Common myeloid progenitor, CD34-positive (primary cell): Measurements from ENCODE around the gene SEBOX.

Experiments used
- CTCF ChIA-PET: fragments of 350-600 bp; sonication (Branson Sonifier 250); formaldehyde crosslinking; loops from one replicate; lab custom pipeline; 2021; ENCODE audit warnings: antibody characterized with exemption; lab: Charles Lee
- POLR2A ChIA-PET: fragments of 350-600 bp; sonication (Branson Sonifier 250); formaldehyde crosslinking; loops from one replicate; lab custom pipeline; 2021; ENCODE audit warnings: antibody characterized with exemption; lab: Charles Lee
- DNase-seq, 3 donors: peaks; one replicate each; pipeline versions ENCODE4 v3.0.0 to v3.0.0-alpha.2; 2013
- H3K27ac ChIP-seq, 2 experiments: 1 replicate in 1 of 2; 2 replicates in 1 of 2; pipeline ENCODE4 v1.7.0; 2013; ENCODE audit warnings: inconsistent platforms in 2 of 2, low read length in 2 of 2, mild to moderate bottlenecking in 2 of 2, low read depth in 1 of 2, moderate library complexity in 1 of 2; ENCODE audit not compliant: severe bottlenecking in 2 of 2, insufficient read depth in 1 of 2, poor library complexity in 1 of 2
- H3K27me3 ChIP-seq, 5 experiments: replicated peaks in 2 of 5; 1 replicate in 3 of 5; 2 replicates in 2 of 5; pipeline versions ENCODE4 v1.6.1 to v1.7.0; 2013; ENCODE audit warnings: low read length in 4 of 5, mild to moderate bottlenecking in 2 of 5, moderate library complexity in 2 of 5, inconsistent platforms in 1 of 5; ENCODE audit not compliant: insufficient read depth in 5 of 5, control insufficient read depth in 4 of 5
- H3K36me3 ChIP-seq, 4 experiments: 1 replicate in 2 of 4; 2 replicates in 2 of 4; pipeline versions ENCODE4 v1.6.1 to v1.7.0; 2013; ENCODE audit warnings: low read length in 3 of 4, control low read depth in 1 of 4, mild to moderate bottlenecking in 1 of 4; ENCODE audit not compliant: control insufficient read depth in 4 of 4, insufficient read depth in 4 of 4
- H3K4me1 ChIP-seq, 4 experiments: 1 replicate in 3 of 4; 2 replicates in 1 of 4; pipeline versions ENCODE4 v1.6.1 to v1.7.1; 2013; ENCODE audit warnings: low read length in 3 of 4, mild to moderate bottlenecking in 3 of 4, control low read depth in 1 of 4, inconsistent platforms in 1 of 4, moderate library complexity in 1 of 4; ENCODE audit not compliant: control insufficient read depth in 4 of 4, insufficient read depth in 4 of 4; ENCODE audit errors: control extremely low read depth in 1 of 4
- H3K4me3 ChIP-seq, 7 experiments: 1 replicate in 4 of 7; 2 replicates in 3 of 7; pipeline versions ENCODE4 v1.5.1 to v1.7.0; 2013; ENCODE audit warnings: mild to moderate bottlenecking in 7 of 7, low read length in 6 of 7, moderate library complexity in 6 of 7, inconsistent platforms in 2 of 7, low read depth in 2 of 7, control low read depth in 1 of 7; ENCODE audit not compliant: insufficient read depth in 4 of 7, control insufficient read depth in 1 of 7; ENCODE audit errors: extremely low read depth in 1 of 7
- H3K9me3 ChIP-seq, 5 experiments: 1 replicate in 4 of 5; 2 replicates in 1 of 5; pipeline versions ENCODE4 v1.6.1 to v1.7.1; 2013; ENCODE audit warnings: low read length in 4 of 5, mild to moderate bottlenecking in 2 of 5, inconsistent platforms in 1 of 5, low read depth in 1 of 5, moderate library complexity in 1 of 5; ENCODE audit not compliant: control insufficient read depth in 4 of 5, insufficient read depth in 2 of 5; ENCODE audit errors: control extremely low read depth in 1 of 5
- WGBS: methylation state at CpG from one replicate; pipeline ENCODE4 v1.1.5; 2013; ENCODE audit not compliant: insufficient coverage; 5-methylcytosine and 5-hydroxymethylcytosine counted together

Gene SEBOX

GRCh38 chr17:28405632-28406472 lies 40.9 kb upstream of the SEBOX start, which contains the start of gene SLC46A1:
SLC46A1 (minus strand) TSS chr17:28406212; CDS start chr17:28406114, 98 bp downstream.
- H3K27ac ChIP-seq: no peak within 1 kb of the TSS
- H3K4me3 ChIP-seq: peak within 1 kb of the TSS; percentile 50 to 84 (median 66)
- peaks cover 0 to 2% (median 0%) of the 10 kb centered on the region in 4 experiments for H3K36me3 ChIP-seq
- POLR2A ChIA-PET: no interaction called here
- CTCF ChIA-PET: interaction anchor here (0.6 to 3.5 kb wide), 3 partner anchors 11 to 253 kb away, joined by 3 to 14 read pairs (median 3); no protein-coding TSS in a partner anchor
- H3K27me3 ChIP-seq: no peaks in the 10 kb centered on the region
- 0% methylated on average over 58 of the region's 70 CpGs for WGBS
- H3K4me1 ChIP-seq: peaks cover 0 to 40% (median 32%) of the 10 kb centered on the region in 4 experiments
- DNase-seq: peak in 2 of 3 donors; percentile 44 to 50
- H3K9me3 ChIP-seq: no peaks in the 10 kb centered on the region

- peaks cover 0 to 40% (median 32%) of the 10 kb centered on the region in 4 experiments for H3K4me1 ChIP-seq
- no peak for DNase-seq
- 93% methylated on average over 31 of the region's 33 CpGs for WGBS
- H3K27ac ChIP-seq: no peak overlapping the region
- ChIA-PET POLR2A (no interaction called here), CTCF (interaction anchor here (0.6 to 0.9 kb wide), 2 partner anchors 12 to 658 kb away, joined by 3 read pairs; no protein-coding TSS in a partner anchor)
- peak overlapping the region in 6 of 7 experiments; percentile 57 to 84 (median 73) for H3K4me3 ChIP-seq
- H3K36me3 ChIP-seq: peaks cover 0 to 7% (median 3%) of the 10 kb centered on the region in 4 experiments
- no peaks in the 10 kb centered on the region for H3K9me3 ChIP-seq
- H3K27me3 ChIP-seq: no peaks in the 10 kb centered on the region
Observed at GRCh38 chr17:28404812-28405570, 40.0 kb upstream of the SEBOX start.

- Histone ChIP-seq H3K27me3 (no peaks in the 10 kb centered on the region), H3K36me3 (peaks cover 0 to 7% (median 3%) of the 10 kb centered on the region in 4 experiments), H3K4me1 (peaks cover 0 to 40% (median 32%) of the 10 kb centered on the region in 4 experiments), H3K9me3 (no peaks in the 10 kb centered on the region), H3K27ac (no peak overlapping the region), H3K4me3 (no peak overlapping the region)
- 100% methylated on average over 4 of the region's 5 CpGs for WGBS
- DNase-seq: no peak
- CTCF ChIA-PET: interaction anchor here (1.0 kb wide), 1 partner anchor 13 kb away, joined by 3 read pairs; no protein-coding TSS in a partner anchor
- POLR2A ChIA-PET: no interaction called here
Observed at GRCh38 chr17:28404461-28404811, 39.4 kb upstream of the SEBOX start.

- peaks cover 0 to 40% (median 32%) of the 10 kb centered on the region in 4 experiments for H3K4me1 ChIP-seq
- H3K27ac ChIP-seq: no peak overlapping the region
- POLR2A ChIA-PET: no interaction called here
- 60% methylated on average over 2 of the region's 2 CpGs for WGBS
- peak overlapping the region in 1 of 7 experiments; percentile 5 for H3K4me3 ChIP-seq
- H3K36me3 ChIP-seq: peaks cover 0 to 10% (median 5%) of the 10 kb centered on the region in 4 experiments
- no peaks in the 10 kb centered on the region for H3K27me3 ChIP-seq
- no peaks in the 10 kb centered on the region for H3K9me3 ChIP-seq
- DNase-seq: no peak
- CTCF ChIA-PET: interaction anchor here (1.0 kb wide), 1 partner anchor 12 kb away, joined by 3 read pairs; no protein-coding TSS in a partner anchor
Observed at GRCh38 chr17:28404007-28404406, 39.0 kb upstream of the SEBOX start.

GRCh38 chr17:28402844-28403243 lies 37.8 kb upstream of the SEBOX start:
- ChIA-PET POLR2A (no interaction called here), CTCF (interaction anchor here (3.0 kb wide), 1 partner anchor 14 kb away, joined by 10 read pairs; no protein-coding TSS in a partner anchor)
- 94% methylated on average over 5 of the region's 6 CpGs for WGBS
- Histone ChIP-seq H3K4me1 (peaks cover 0 to 40% (median 32%) of the 10 kb centered on the region in 4 experiments), H3K27me3 (no peaks in the 10 kb centered on the region), H3K36me3 (peaks cover 0 to 16% (median 7%) of the 10 kb centered on the region in 4 experiments), H3K9me3 (no peaks in the 10 kb centered on the region), H3K4me3 (no peak overlapping the region), H3K27ac (no peak overlapping the region)
- no peak for DNase-seq

GRCh38 chr17:28402224-28402630 lies 37.2 kb upstream of the SEBOX start:
- no peak overlapping the region for H3K27ac ChIP-seq
- POLR2A ChIA-PET: no interaction called here

More at GRCh38 chr17:28402224-28402630, 37.2 kb upstream of the SEBOX start:
- 57% methylated on average over 1 of the region's 3 CpGs for WGBS
- CTCF ChIA-PET: interaction anchor here (0.6 to 3.0 kb wide), 3 partner anchors 10 to 1052 kb away, joined by 3 to 10 read pairs (median 3); no protein-coding TSS in a partner anchor
- no peak for DNase-seq
- Histone ChIP-seq H3K9me3 (no peaks in the 10 kb centered on the region), H3K4me1 (peaks cover 0 to 40% (median 32%) of the 10 kb centered on the region in 4 experiments), H3K36me3 (peaks cover 0 to 19% (median 8%) of the 10 kb centered on the region in 4 experiments), H3K4me3 (no peak overlapping the region), H3K27me3 (no peaks in the 10 kb centered on the region)
